Chondrocyte (in vitro differentiated cells): Measurements from ENCODE around the gene HCK. TPM values are rescaled to one million over a fixed set of nuclear protein-coding genes. Genes with fewer than 3 reads are reported as not detected.
A peak's percentile ranks its signal among the peaks of the same experiment; 100 is the strongest.

ENCODE experiments used
- DNase-seq: peaks from one replicate; pipeline ENCODE4 v3.0.0; 2021; ENCODE audit warnings: mixed read lengths, low spot score
- H3K27ac Mint-ChIP-seq: one replicate; pipeline ENCODE4 v1.8.0; 2021; ENCODE audit warnings: mild to moderate bottlenecking, moderate library complexity, mixed read lengths; ENCODE audit not compliant: unreplicated experiment
- H3K27me3 Mint-ChIP-seq: 2 replicates; pipeline ENCODE4 v1.8.0; 2021; ENCODE audit warnings: low read depth, mixed read lengths
- H3K36me3 Mint-ChIP-seq: 2 replicates; pipeline ENCODE4 v1.8.0; 2021; ENCODE audit warnings: low read depth, mixed read lengths
- H3K4me1 Mint-ChIP-seq: 2 replicates; pipeline ENCODE4 v1.8.0; 2021; ENCODE audit warnings: low read depth, mild to moderate bottlenecking, mixed read lengths
- H3K4me3 Mint-ChIP-seq: one replicate; pipeline ENCODE4 v1.8.0; 2021; ENCODE audit warnings: mild to moderate bottlenecking, moderate library complexity, mixed read lengths; ENCODE audit not compliant: unreplicated experiment
- H3K9me3 Mint-ChIP-seq: 2 replicates; pipeline ENCODE4 v1.8.0; 2021; ENCODE audit warnings: low read depth, mixed read lengths
- CTCF ChIP-seq: fragments of 200-600 bp; sonication (generic); IDR thresholded peaks from 2 replicates; pipeline ENCODE4 v1.5.0; 2021; ENCODE audit warnings: antibody characterized with exemption, mild to moderate bottlenecking, moderate library complexity
- total RNA-seq: library from RNA; stranded (reverse); gene quantifications from 3 replicates; pipeline ENCODE4 v1.2.1, GENCODE V29; 2021

The HCK gene
- total RNA-seq, 1 donor from 2014 or later: not detected

DNA sequence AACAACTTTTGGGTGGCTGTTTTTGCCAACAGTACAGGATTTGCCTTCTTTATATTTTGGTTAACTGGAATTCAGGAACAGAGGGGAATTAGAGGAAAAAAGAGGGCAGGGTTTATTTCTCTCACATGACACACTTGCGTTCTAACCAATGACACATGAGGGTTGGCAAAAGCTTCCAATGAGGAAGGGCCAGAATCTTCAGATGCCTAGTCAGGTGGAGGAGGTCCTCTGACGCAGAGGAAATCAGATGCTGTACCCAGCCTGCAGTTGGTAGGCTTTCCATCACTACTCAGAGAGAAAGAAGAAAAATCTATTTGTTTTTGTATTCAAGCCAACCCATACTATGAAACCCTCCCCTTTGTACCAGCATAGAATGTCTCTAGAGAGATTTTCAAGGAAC lies 78.3 kb downstream of the HCK start:
- Mint-ChIP-seq H3K36me3 (peaks cover 7% of the 10 kb centered on the region), H3K9me3 (no peaks in the 10 kb centered on the region), H3K4me3 (no peak overlapping the region), H3K4me1 (peaks cover 13% of the 10 kb centered on the region), H3K27ac (no peak overlapping the region), H3K27me3 (no peaks in the 10 kb centered on the region)
- no peak for DNase-seq
- TF ChIP-seq CTCF: no peak

GRCh38 chr20:32130965-32131364 lies 78.9 kb downstream of the HCK start:
- H3K9me3 Mint-ChIP-seq: no peaks in the 10 kb centered on the region
- H3K4me1 Mint-ChIP-seq: peaks cover 19% of the 10 kb centered on the region
- DNase-seq: no peak
- no peak overlapping the region for H3K27ac Mint-ChIP-seq
- no peaks in the 10 kb centered on the region for H3K27me3 Mint-ChIP-seq
- TF ChIP-seq CTCF: no peak
- H3K36me3 Mint-ChIP-seq: peaks cover 7% of the 10 kb centered on the region
- no peak overlapping the region for H3K4me3 Mint-ChIP-seq

GRCh38 chr20:32132911-32133549 lies 81.0 kb downstream of the HCK start:
- H3K4me3 Mint-ChIP-seq: no peak overlapping the region
- no peaks in the 10 kb centered on the region for H3K9me3 Mint-ChIP-seq
- H3K4me1 Mint-ChIP-seq: peaks cover 21% of the 10 kb centered on the region
- no peak for TF ChIP-seq CTCF
- H3K36me3 Mint-ChIP-seq: peaks cover 16% of the 10 kb centered on the region
- DNase-seq: no peak
- H3K27ac Mint-ChIP-seq: no peak overlapping the region
- H3K27me3 Mint-ChIP-seq: no peaks in the 10 kb centered on the region

DNA sequence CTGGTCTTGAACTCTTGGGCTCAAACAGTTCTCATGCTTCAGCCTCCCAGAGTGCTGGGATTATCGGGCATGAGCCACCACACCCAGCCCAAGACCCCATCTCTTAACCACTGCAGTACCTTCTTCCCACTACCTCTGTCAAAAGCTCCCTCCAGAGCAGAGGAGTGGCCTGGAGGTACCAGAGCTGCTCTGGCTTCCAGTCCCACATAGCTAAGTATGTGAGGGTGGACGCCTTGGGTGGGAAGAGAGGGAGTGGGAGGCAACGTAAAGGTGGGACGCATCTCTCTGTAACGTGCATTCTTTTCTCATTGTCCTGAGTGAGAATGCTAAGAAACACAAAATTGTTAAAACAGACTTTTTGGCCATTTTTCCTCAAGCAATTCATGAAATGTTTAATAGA lies 82.0 kb downstream of the HCK start:
- H3K27me3 Mint-ChIP-seq: no peaks in the 10 kb centered on the region
- H3K4me1 Mint-ChIP-seq: peaks cover 21% of the 10 kb centered on the region
- no peak for TF ChIP-seq CTCF
- peaks cover 21% of the 10 kb centered on the region for H3K36me3 Mint-ChIP-seq
- H3K4me3 Mint-ChIP-seq: no peak overlapping the region
- DNase-seq: no peak
- H3K9me3 Mint-ChIP-seq: no peaks in the 10 kb centered on the region
- H3K27ac Mint-ChIP-seq: no peak overlapping the region

GRCh38 chr20:32135983-32136515 lies 84.0 kb downstream of the HCK start:
- H3K4me1 Mint-ChIP-seq: peaks cover 11% of the 10 kb centered on the region
- H3K4me3 Mint-ChIP-seq: no peak overlapping the region
- peaks cover 39% of the 10 kb centered on the region for H3K36me3 Mint-ChIP-seq
- H3K9me3 Mint-ChIP-seq: no peaks in the 10 kb centered on the region
- H3K27ac Mint-ChIP-seq: peak overlapping the region; percentile 3
- no peak for DNase-seq
- TF ChIP-seq CTCF: no peak
- no peaks in the 10 kb centered on the region for H3K27me3 Mint-ChIP-seq
